ENCODE results near the gene PIGQ. TPM values are rescaled to one million over a fixed set of nuclear protein-coding genes. Genes with fewer than 3 reads are reported as not detected.

PIGQ gene
- polyA plus RNA-seq, 1 of the 3 experiments (the other 2 are of a cell fraction), result 38.7 TPM

GRCh38 chr16:598823-599739 lies 29.3 kb downstream of the PIGQ start:
- H3K4me3 ChIP-seq (ENCODE audit: low read depth in 2 of 2, low read length in 1 of 2), result no peak overlapping the region
- H3K79me2 ChIP-seq (ENCODE audit: insufficient read depth), result peaks cover 64% of the 10 kb centered on the region
- H3K9me3 ChIP-seq, result no peaks in the 10 kb centered on the region
- POLR2A ChIA-PET, result no interaction called here
- no peaks in the 10 kb centered on the region for H3K27me3 ChIP-seq (ENCODE audit: insufficient read depth)
- H4K20me1 ChIP-seq (ENCODE audit: insufficient read depth), result peaks cover 19% of the 10 kb centered on the region; the same call in 1 of the 2 replicates
- H2AFZ ChIP-seq (ENCODE audit: low read depth), result no peak overlapping the region
- WGBS (ENCODE audit: low lambda C conversion rate), result 97% methylated on average over 17 of the region's 43 CpGs
- no peak overlapping the region for H3K9ac ChIP-seq
- DNase-seq, result no peak
- TF ChIP-seq CTCF (IDR thresholded peaks at IDR 0.05), result no peak
- no peak for TF ChIP-seq FOXM1 (IDR thresholded peaks at IDR 0.05; ENCODE audit: low read depth)
- no peak for TF ChIP-seq RAD21 (IDR thresholded peaks at IDR 0.05; ENCODE audit: low read length)
- no peak for TF ChIP-seq MAX (IDR thresholded peaks at IDR 0.05; ENCODE audit: low read depth)
- no peak for TF ChIP-seq POLR2AphosphoS5 (IDR thresholded peaks at IDR 0.05; ENCODE audit: low read depth, low read length)
- no peak for TF ChIP-seq FOXJ3 (CRISPR knock-in tag; IDR thresholded peaks at IDR 0.05)
- no peak for TF ChIP-seq PBX3 (IDR thresholded peaks at IDR 0.05)
- peaks cover 2 to 3% of the 10 kb centered on the region in 2 experiments for H3K36me3 ChIP-seq (replicated peaks in 1 of 2; ENCODE audit: control insufficient read depth in 1 of 2, insufficient read depth in 2 of 2, low read length in 1 of 2)
- CTCF ChIA-PET, result interaction anchor here (1.9 kb wide), 2 partner anchors 9 to 11 kb away, joined by 6 to 7 read pairs; partner anchors contain the start of gene RAB40C
- peaks cover 5% of the 10 kb centered on the region for H3F3A ChIP-seq (replicated peaks; ENCODE audit: insufficient read depth)
- no peak overlapping the region for H3K4me2 ChIP-seq
- peaks cover 0 to 6% of the 10 kb centered on the region in 2 experiments; a peak in 1 of 4 replicates for H3K4me1 ChIP-seq (ENCODE audit: control insufficient read depth in 1 of 2, insufficient read depth in 2 of 2, low read depth in 1 of 2, low read length in 1 of 2)
- H3K9me2 ChIP-seq, result no peaks in the 10 kb centered on the region
- H3K27ac ChIP-seq (ENCODE audit: low read depth in 2 of 2, low read length in 1 of 2), result no peak overlapping the region

- peaks cover 2 to 11% of the 10 kb centered on the region in 2 experiments for H3K36me3 ChIP-seq (replicated peaks in 1 of 2; ENCODE audit: control insufficient read depth in 1 of 2, insufficient read depth in 2 of 2, low read length in 1 of 2)
- H3K79me2 ChIP-seq (ENCODE audit: insufficient read depth), result peaks cover 66% of the 10 kb centered on the region
Observed at GRCh38 chr16:600781-601180, 31.0 kb downstream of the PIGQ start.

More at GRCh38 chr16:600781-601180, 31.0 kb downstream of the PIGQ start:
- H3K9ac ChIP-seq, result no peak overlapping the region
- peaks cover 0 to 6% of the 10 kb centered on the region in 2 experiments; a peak in 1 of 4 replicates for H3K4me1 ChIP-seq (ENCODE audit: control insufficient read depth in 1 of 2, insufficient read depth in 2 of 2, low read depth in 1 of 2, low read length in 1 of 2)
- H3K9me3 ChIP-seq, result no peaks in the 10 kb centered on the region
- H3K9me2 ChIP-seq, result no peaks in the 10 kb centered on the region
- H3F3A ChIP-seq (replicated peaks; ENCODE audit: insufficient read depth), result peaks cover 5% of the 10 kb centered on the region
- peaks cover 11% of the 10 kb centered on the region; the same call in 1 of the 2 replicates for H4K20me1 ChIP-seq (ENCODE audit: insufficient read depth)
- CTCF ChIA-PET, result interaction anchor here (0.9 to 1.9 kb wide), 9 partner anchors 8 to 209 kb away, joined by 3 to 11 read pairs (median 4); partner anchors contain the start of gene RAB40C
- no peak overlapping the region for H3K27ac ChIP-seq (ENCODE audit: low read depth in 2 of 2, low read length in 1 of 2)
- no peaks in the 10 kb centered on the region for H3K27me3 ChIP-seq (ENCODE audit: insufficient read depth)
- H3K4me3 ChIP-seq (ENCODE audit: low read depth in 2 of 2, low read length in 1 of 2), result no peak overlapping the region; a peak in 1 of 4 replicates
- 60% methylated on average over 7 of the region's 7 CpGs for WGBS (ENCODE audit: low lambda C conversion rate)
- no peak overlapping the region for H3K4me2 ChIP-seq
- DNase-seq, result peak; percentile 70
- H2AFZ ChIP-seq (ENCODE audit: low read depth), result no peak overlapping the region
- peak; percentile 30; the same call in 1 of the 2 replicates for TF ChIP-seq CTCF (IDR thresholded peaks at IDR 0.05)
- TF ChIP-seq NFIC (IDR thresholded peaks at IDR 0.05; ENCODE audit: borderline replicate concordance), result no peak
- peak; percentile 26; the same call in 1 of the 2 replicates for TF ChIP-seq SMC3 (IDR thresholded peaks at IDR 0.05; ENCODE audit: low read depth, low read length)
- TF ChIP-seq RAD21 (IDR thresholded peaks at IDR 0.05; ENCODE audit: low read length), result peak; percentile 37
- POLR2A ChIA-PET, result no interaction called here
